B cell (primary cell): Measurements from ENCODE around the gene CAMK2B. TPM values are rescaled to one million over a fixed set of nuclear protein-coding genes. Genes with fewer than 3 reads are reported as not detected.

Experiments
- ATAC-seq: fragments of 200-7000 bp; cut with Tn5 transposase; one replicate; pipeline ENCODE4 v1.10.0; 2021; ENCODE audit warnings: low read depth, mild to moderate bottlenecking, moderate number of reproducible peaks, moderate library complexity
- CTCF ChIA-PET: fragments of 350-600 bp; sonication (Branson Sonifier 250); formaldehyde crosslinking; loops from one replicate; lab custom pipeline; 2021; ENCODE audit warnings: antibody characterized with exemption, inconsistent platforms; lab: Charles Lee
- POLR2A ChIA-PET: fragments of 350-600 bp; sonication (Branson Sonifier 250); formaldehyde crosslinking; loops from one replicate; lab custom pipeline; 2021; ENCODE audit warnings: antibody characterized with exemption; lab: Charles Lee
- DNase-seq: peaks from one replicate; pipeline ENCODE4 v3.0.0; 2013
- H2AFZ ChIP-seq: 2 replicates; pipeline ENCODE4 v1.6.1; 2012; ENCODE audit warnings: mild to moderate bottlenecking, low read depth, low read length; ENCODE audit not compliant: insufficient read depth, poor library complexity, severe bottlenecking
- H3K27ac ChIP-seq, 2 donors: 1 replicate in 1 of 2; 2 replicates in 1 of 2; pipeline ENCODE4 v1.5.1; 2012 to 2013; ENCODE audit warnings: low read length in 2 of 2, mild to moderate bottlenecking in 2 of 2, moderate library complexity in 1 of 2
- H3K27me3 ChIP-seq, 4 experiments: fragments of 200-600 bp in 1 of 4; sonication (generic) in 1 of 4; replicated peaks in 1 of 4; 1 replicate in 2 of 4; 2 replicates in 2 of 4; pipeline versions ENCODE4 v1.6.1 to v1.7.0; 2013 to 2016; ENCODE audit warnings: low read length in 3 of 4, mild to moderate bottlenecking in 2 of 4, mixed read lengths in 1 of 4, moderate library complexity in 1 of 4; ENCODE audit not compliant: insufficient read depth in 4 of 4, control insufficient read depth in 3 of 4; ENCODE audit errors: control extremely low read depth in 1 of 4
- H3K36me3 ChIP-seq, 2 experiments: replicated peaks in 1 of 2; 1 replicate in 1 of 2; 2 replicates in 1 of 2; pipeline versions ENCODE4 v1.6.1 to v1.7.1; 2013; ENCODE audit warnings: low read length in 1 of 2; ENCODE audit not compliant: insufficient read depth in 2 of 2, control insufficient read depth in 1 of 2; ENCODE audit errors: control extremely low read depth in 1 of 2, extremely low read depth in 1 of 2
- H3K4me1 ChIP-seq, 2 donors: fragments of 200-600 bp in 1 of 2; sonication (generic) in 1 of 2; 1 replicate in 1 of 2; 2 replicates in 1 of 2; pipeline versions ENCODE4 v1.5.1 to v1.6.1; 2013 to 2017; ENCODE audit warnings: low read length in 2 of 2; ENCODE audit not compliant: control insufficient read depth in 2 of 2, insufficient read depth in 2 of 2
- H3K4me2 ChIP-seq: replicated peaks from 2 replicates; pipeline ENCODE3; 2012; ENCODE audit warnings: mild to moderate bottlenecking, low read depth, low read length; ENCODE audit not compliant: poor library complexity, severe bottlenecking
- H3K4me3 ChIP-seq, 5 experiments: fragments of 200-600 bp in 1 of 5; sonication (generic) in 1 of 5; 1 replicate in 3 of 5; 2 replicates in 2 of 5; pipeline versions ENCODE4 v1.5.1 to v1.7.0; 2011 to 2016; ENCODE audit warnings: low read length in 4 of 5, mild to moderate bottlenecking in 4 of 5, low read depth in 2 of 5, control low read depth in 1 of 5, moderate library complexity in 1 of 5; ENCODE audit not compliant: insufficient read depth in 1 of 5; ENCODE audit errors: control extremely low read depth in 1 of 5, extremely low read depth in 1 of 5
- H3K79me2 ChIP-seq: fragments of 200-600 bp; sonication (generic); one replicate; pipeline ENCODE4 v1.6.0; 2016; ENCODE audit warnings: low read length; ENCODE audit not compliant: control insufficient read depth, insufficient read depth
- H3K9ac ChIP-seq: fragments of 200-600 bp; sonication (generic); 2 replicates; pipeline ENCODE4 v1.6.1; 2017; ENCODE audit warnings: mild to moderate bottlenecking, low read length, moderate library complexity
- H3K9me3 ChIP-seq, 3 donors: one replicate each; pipeline versions ENCODE4 v1.6.1 to v1.7.1; 2013; ENCODE audit warnings: low read length in 2 of 3; ENCODE audit not compliant: control insufficient read depth in 2 of 3, insufficient read depth in 1 of 3; ENCODE audit errors: control extremely low read depth in 1 of 3
- H4K20me1 ChIP-seq: 2 replicates; pipeline ENCODE4 v1.6.0; 2012; ENCODE audit warnings: mild to moderate bottlenecking, low read length; ENCODE audit not compliant: insufficient read depth, control insufficient read depth, poor library complexity, severe bottlenecking
- H3K27ac Mint-ChIP-seq: one replicate; pipeline ENCODE4 v1.8.0; 2021; ENCODE audit warnings: mixed read lengths
- H3K27me3 Mint-ChIP-seq: one replicate; pipeline ENCODE4 v1.8.0; 2021; ENCODE audit warnings: mixed read lengths
- H3K4me1 Mint-ChIP-seq: one replicate; pipeline ENCODE4 v1.8.0; 2021; ENCODE audit warnings: mixed read lengths
- H3K4me3 Mint-ChIP-seq: one replicate; pipeline ENCODE4 v1.8.0; 2021; ENCODE audit warnings: mixed read lengths
- H3K9me3 Mint-ChIP-seq: one replicate; pipeline ENCODE4 v1.8.0; 2022; ENCODE audit warnings: mixed read lengths; ENCODE audit not compliant: insufficient read depth
- CTCF ChIP-seq: fragments of 200-600 bp; IDR thresholded peaks from one replicate; pipeline ENCODE4 v1.8.0; 2022; ENCODE audit warnings: antibody characterized with exemption, mild to moderate bottlenecking
- EZH2 ChIP-seq: IDR thresholded peaks from 2 replicates; pipeline ENCODE4 v1.6.1; 2012; ENCODE audit warnings: borderline replicate concordance, low read depth, mild to moderate bottlenecking, moderate library complexity, low read length; ENCODE audit not compliant: insufficient read depth, poor library complexity, severe bottlenecking
- WGBS: methylation state at CpG from one replicate; pipeline ENCODE4 v1.1.5; 2013; ENCODE audit warnings: missing lambda C conversion rate; ENCODE audit not compliant: insufficient coverage; 5-methylcytosine and 5-hydroxymethylcytosine counted together
- intact Hi-C: fragments of 100-400 bp; cut with micrococcal nuclease; formaldehyde crosslinking; loops from one replicate; pipeline ENCODE4 v1.10.0; 2022
- polyA plus RNA-seq: library from polyadenylated mRNA; depleted of rRNA; stranded (reverse); fragments of >200 nt; gene quantifications from 2 replicates; pipeline ENCODE4 v1.2.3, GENCODE V29; 2012
- total RNA-seq, 2 donors: library from RNA; stranded (reverse); fragments of 120-200 nt in 1 of 2; gene quantifications; 1 replicate in 1 of 2; 2 replicates in 1 of 2; pipeline versions ENCODE4 v1.2.3 to v1.2.4, GENCODE V29; 2013 to 2022

CAMK2B gene
- total and polyA plus RNA-seq, 2 donors (not counting 1 experiment from before 2014, with no cell fraction given): 0.42 TPM; not detected in 1

- no peak overlapping the region for H3K27ac ChIP-seq
- no peak overlapping the region for H3K4me3 Mint-ChIP-seq
- H3K27ac Mint-ChIP-seq: no peak overlapping the region
- no peaks in the 10 kb centered on the region for H4K20me1 ChIP-seq
- H2AFZ ChIP-seq: no peak overlapping the region
- intact Hi-C loops: no loop called here
- H3K9me3 ChIP-seq: no peaks in the 10 kb centered on the region
- H3K9ac ChIP-seq: no peak overlapping the region
- no peak overlapping the region for H3K4me3 ChIP-seq
- CTCF ChIA-PET: no interaction called here
- no peaks in the 10 kb centered on the region for H3K79me2 ChIP-seq
- DNase-seq (no peak), ATAC-seq (no peak)
- no peak overlapping the region for H3K4me2 ChIP-seq
- POLR2A ChIA-PET: no interaction called here
- H3K27me3 Mint-ChIP-seq: peaks cover 22% of the 10 kb centered on the region
- H3K9me3 Mint-ChIP-seq: no peaks in the 10 kb centered on the region
- 79% methylated on average over 2 of the region's 2 CpGs for WGBS
- no peaks in the 10 kb centered on the region for H3K27me3 ChIP-seq
- H3K36me3 ChIP-seq: no peaks in the 10 kb centered on the region
- H3K4me1 ChIP-seq: no peaks in the 10 kb centered on the region
- no peaks in the 10 kb centered on the region for H3K4me1 Mint-ChIP-seq
- no peak for TF ChIP-seq CTCF
- TF ChIP-seq EZH2: no peak
These were observed 131.3 kb downstream of the CAMK2B start for GRCh38 chr7:44194069-44194468.

GRCh38 chr7:44193011-44193802, 132.2 kb downstream of the CAMK2B start:
- Histone ChIP-seq H3K9me3 (no peaks in the 10 kb centered on the region), H2AFZ (no peak overlapping the region), H3K79me2 (no peaks in the 10 kb centered on the region), H4K20me1 (no peaks in the 10 kb centered on the region), H3K4me1 (no peaks in the 10 kb centered on the region), H3K27me3 (no peaks in the 10 kb centered on the region), H3K4me3 (no peak overlapping the region), H3K4me2 (no peak overlapping the region), H3K9ac (no peak overlapping the region), H3K27ac (no peak overlapping the region), H3K36me3 (no peaks in the 10 kb centered on the region)
- H3K9me3 Mint-ChIP-seq: no peaks in the 10 kb centered on the region
- peaks cover 22% of the 10 kb centered on the region for H3K27me3 Mint-ChIP-seq
- intact Hi-C loops: no loop called here
- no peak for ATAC-seq
- ChIA-PET CTCF (interaction anchor here (0.9 kb wide), 1 partner anchor 287 kb away, joined by 3 read pairs; no protein-coding TSS in a partner anchor), POLR2A (no interaction called here)
- H3K4me3 Mint-ChIP-seq: no peak overlapping the region
- no peaks in the 10 kb centered on the region for H3K4me1 Mint-ChIP-seq
- WGBS: 100% methylated on average over 3 of the region's 7 CpGs
- peak overlapping the region; percentile 16 for H3K27ac Mint-ChIP-seq
- no peak for TF ChIP-seq EZH2
- TF ChIP-seq CTCF: no peak
- no peak for DNase-seq
